Stimulated activated CD8-positive, alpha-beta memory T cell treated with anti-CD3 and anti-CD28 coated beads, Interleukin-15, amount 100 ng/mL, for 1 hour (primary cell): ENCODE data around the gene GAD2.

ENCODE experiments used
- DNase-seq: peaks from one replicate; pipeline ENCODE4 v3.0.0-alpha.2; 2020; ENCODE audit warnings: low read depth

Gene GAD2

DNA sequence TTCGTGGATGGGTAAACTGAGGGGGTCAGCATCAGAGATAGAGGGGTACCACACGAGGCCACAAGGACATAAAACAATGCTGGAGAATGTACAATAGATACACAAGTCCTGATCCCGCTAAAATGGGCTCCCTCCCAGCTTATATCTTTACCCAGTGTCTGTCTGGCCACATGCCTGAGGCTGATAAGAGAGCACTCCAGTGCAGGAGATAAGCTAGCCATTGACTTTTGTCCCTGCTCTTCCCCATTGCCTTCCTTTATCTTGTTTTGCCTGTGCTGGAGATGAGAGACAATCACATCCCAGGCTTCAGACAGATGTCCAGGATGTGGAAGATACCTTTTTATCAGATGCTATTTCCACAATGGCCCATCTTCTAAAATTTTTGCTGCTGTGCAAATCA lies 6.0 kb downstream of the GAD2 start:
- DNase-seq: no peak

DNA sequence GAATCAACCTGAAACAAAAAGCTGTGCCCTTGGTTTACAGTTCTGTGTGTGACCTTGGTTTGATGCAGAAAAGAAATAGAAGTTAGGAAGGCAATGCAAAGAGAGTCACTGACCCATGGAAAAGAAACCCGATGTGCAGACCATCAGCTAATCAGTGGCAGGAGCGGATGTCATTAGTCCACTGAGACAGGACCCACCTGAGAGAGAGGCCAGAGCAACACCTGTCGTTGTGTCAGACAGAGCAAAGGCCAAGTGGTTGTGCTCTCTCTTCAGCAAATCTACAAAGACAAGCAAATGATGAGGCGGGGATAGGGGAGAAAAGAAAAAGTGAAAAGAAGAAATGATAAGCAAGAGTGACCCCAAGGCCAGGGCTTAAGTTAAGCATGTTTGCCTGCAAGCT lies 8.7 kb downstream of the GAD2 start:
- no peak for DNase-seq

DNA sequence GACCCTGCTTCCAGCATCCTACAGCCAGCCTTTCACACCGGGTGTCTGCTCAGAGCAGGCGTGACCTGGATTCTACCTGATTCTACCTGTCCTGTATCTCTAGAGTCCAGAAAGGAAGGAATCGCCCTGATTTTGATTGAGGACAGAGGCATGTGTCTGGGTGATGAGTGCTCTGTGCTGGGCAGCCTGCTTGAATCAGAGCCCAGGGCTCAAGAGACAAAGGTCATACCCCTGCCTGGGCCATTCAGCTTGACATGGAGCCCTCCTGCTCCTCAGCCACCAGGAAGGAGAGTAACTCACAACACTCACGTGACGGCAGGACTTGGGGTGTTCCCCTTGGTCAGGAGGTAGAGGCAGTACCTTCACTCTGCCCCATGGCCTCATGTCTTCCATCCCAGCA lies 11.2 kb downstream of the GAD2 start:
- no peak for DNase-seq

DNA sequence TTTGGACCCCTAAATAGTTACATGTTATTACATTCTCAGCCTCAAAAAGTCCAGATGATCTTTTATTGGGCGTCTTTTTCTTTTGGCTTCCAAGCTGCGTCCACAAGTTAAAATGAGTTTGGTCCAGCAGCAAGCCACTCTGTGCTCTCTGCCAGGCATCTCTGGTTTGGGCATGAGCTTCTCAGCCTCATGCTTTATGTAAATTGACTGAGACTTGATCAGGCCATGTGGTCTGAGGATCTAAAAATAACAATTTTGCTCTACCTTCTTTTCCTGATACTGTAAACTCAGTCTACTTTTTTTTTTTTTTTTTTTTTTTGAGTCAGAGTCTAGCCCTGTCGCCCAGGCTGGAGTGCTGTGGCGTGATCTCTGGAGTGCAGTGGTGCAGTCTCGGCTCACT lies 15.6 kb downstream of the GAD2 start:
- DNase-seq: no peak

GRCh38 chr10:26235761-26236160 lies 19.2 kb downstream of the GAD2 start:
- no peak for DNase-seq

DNA sequence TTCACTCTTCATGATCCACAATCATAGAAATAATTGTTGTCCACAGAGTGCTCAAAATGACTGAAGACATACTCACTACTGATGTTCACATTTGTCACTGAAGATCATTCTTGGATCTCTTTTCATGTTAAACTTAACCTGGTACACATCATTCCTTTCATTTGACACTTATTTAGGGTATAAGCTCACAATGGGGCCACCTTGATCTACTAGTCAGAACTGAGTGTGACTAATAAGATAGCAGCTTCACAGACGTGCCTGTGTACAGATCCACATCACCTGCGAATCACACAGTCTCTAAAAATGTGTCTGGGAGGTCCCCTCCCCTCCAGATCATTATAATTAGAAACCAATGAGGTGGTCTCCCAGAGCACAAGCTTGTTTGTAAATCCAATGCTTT lies 21.8 kb downstream of the GAD2 start:
- no peak for DNase-seq

- DNase-seq: no peak
These were observed 26.3 kb downstream of the GAD2 start for GRCh38 chr10:26242706-26243350.

DNA sequence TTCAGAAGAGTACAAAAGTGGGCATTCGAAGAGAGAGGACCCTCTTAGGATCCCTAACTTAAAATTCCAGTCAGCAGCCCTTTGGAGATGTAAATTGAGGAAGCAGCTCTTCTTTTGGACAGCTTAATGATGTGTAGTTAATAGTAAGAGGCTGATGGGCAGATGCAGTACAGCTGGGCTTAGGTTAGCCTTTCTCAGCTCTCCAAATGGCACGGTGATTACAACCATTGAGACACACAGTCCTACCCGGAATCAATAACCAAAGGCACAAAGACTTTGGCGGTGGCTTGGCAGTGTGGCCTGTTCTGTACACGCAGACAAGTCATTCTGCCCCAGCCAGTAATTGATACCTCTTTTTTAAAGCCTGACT lies 26.8 kb downstream of the GAD2 start:
- no peak for DNase-seq

DNA sequence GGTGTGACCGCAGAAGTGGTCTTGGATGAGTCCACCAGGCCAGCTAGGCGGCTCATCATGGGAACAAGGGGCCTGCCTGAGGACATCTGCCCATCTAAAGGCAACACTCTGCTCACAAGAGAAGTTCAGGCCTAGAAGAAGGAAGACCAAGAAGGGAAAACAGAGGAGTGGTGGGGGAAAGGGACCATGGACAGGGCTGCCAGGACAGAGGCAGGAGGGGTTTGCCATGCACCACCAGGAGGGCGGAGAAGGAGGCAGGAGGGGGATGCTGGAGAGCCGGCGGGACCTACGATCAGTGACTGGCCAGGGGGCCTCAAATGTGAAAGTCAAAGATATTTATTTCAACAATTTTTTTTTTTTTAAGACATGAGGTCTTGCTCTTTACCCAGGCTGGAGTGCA lies 33.1 kb downstream of the GAD2 start:
- no peak for DNase-seq

DNA sequence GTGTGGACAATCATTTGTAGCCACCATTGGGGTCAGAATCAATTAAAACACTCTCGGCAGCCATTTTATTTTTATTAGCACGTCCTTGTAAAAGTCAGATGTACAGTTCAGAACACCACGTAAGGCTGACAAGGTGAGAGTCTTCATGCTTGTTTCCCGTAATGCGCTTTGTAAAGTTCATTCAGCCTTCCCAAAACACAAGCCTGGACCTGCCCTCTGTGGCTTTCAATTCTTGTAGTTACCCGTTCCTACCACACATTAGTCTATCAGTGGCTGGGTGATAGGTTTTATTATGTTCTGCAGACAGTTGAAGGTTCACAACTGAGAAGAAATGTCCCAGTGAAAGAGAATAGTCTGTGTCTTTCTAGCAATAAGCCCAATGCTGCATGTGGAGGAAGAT lies 35.4 kb downstream of the GAD2 start:
- no peak for DNase-seq

DNA sequence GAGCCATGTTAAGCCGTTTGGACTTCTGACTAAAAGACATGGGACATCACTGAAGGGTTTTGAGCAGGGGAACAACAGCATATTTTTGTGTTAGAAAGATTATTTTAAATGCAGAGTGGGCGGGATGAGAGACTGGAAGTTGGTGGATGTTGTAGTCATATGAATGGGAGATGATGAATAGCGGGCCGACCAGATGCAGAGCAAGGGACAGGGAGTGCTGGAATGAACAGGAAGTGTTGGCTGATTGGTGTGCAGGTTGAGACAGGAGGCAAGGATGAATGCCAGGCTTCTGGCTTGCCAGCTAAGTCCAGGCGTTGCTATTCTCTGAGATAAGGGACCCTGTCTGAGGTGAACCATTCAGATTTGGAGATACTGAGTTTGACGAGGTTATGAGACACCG lies 38.0 kb downstream of the GAD2 start:
- no peak for DNase-seq

DNA sequence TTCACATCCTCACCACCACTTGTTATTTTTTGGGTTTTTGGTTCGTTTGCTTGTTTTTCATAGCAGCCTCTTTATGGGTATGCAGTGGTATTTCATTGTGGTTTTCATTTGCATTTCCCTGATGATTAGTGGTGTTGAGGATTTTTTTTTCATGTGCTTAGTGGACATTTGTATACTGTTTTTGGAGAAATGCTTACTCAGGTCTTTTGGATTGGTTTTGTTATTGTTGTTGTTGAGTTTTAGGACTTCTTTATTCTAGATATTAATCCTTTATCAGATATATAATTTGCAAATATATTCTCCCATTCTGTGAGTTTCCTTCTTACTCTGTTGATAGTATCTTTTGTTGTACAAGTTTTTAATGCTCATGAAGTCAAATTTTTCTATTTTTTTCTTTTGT lies 42.8 kb downstream of the GAD2 start:
- no peak for DNase-seq

GRCh38 chr10:26269754-26270153 lies 53.2 kb downstream of the GAD2 start:
- DNase-seq: no peak

- no peak for DNase-seq
These were observed 57.8 kb downstream of the GAD2 start for GRCh38 chr10:26274391-26274790.

DNA sequence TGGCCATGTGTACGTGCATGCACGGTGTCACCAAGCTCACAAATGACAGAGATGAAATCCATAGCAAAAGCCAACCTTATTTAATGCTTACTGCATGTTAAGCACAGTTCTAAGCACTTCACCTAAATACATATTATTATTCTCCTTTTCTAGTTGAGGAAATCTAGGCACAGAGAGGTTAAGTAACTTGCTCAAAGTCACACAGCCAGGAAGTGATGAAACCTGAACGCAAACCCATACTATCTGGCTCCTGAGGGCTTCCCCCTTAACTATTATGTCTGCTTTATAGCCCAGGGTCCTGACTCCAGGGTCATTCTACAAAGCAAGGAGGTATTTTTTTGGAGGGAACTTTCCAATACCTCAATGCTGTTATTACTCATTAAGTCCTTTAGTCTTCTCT lies 61.7 kb downstream of the GAD2 start:
- no peak for DNase-seq

- no peak for DNase-seq
These were observed 73.7 kb downstream of the GAD2 start for GRCh38 chr10:26290236-26290635.

DNA sequence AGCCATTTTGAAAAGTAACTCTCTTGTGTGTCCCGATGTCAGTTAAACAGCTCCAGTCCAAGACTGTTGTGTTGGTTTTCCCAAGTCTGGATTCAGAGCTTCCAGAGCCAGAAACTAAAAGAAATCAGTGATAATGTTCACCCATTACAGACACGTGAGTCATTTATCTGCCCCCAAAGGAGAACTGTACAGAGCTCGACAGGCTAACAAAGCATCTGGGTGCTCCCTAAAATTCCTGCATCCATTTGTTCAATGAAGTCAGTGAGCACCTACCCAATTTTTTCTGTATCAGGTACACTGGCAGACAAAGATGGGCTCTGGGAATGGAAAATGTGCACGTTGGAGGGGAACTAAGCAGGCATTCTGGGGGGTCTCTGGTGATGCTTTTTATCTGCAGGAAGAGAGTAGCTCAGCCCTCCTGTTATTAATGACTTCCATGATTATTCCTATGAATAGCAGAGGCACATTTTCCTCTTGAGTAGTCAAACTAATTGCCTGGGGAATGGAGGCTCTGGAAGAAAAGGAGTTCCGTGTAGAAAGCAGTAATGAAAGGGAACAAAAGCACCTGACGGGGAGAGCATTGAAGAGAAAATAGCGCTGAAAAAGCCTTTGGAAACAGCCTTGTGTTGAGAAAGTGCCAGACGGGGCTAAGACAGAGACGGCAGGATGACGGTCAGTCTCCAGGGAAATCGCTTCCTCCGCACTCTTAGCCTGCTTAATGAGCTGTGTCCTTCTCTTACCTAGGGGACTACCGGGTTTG lies 75.3 kb downstream of the GAD2 start:
- DNase-seq: no peak

DNA sequence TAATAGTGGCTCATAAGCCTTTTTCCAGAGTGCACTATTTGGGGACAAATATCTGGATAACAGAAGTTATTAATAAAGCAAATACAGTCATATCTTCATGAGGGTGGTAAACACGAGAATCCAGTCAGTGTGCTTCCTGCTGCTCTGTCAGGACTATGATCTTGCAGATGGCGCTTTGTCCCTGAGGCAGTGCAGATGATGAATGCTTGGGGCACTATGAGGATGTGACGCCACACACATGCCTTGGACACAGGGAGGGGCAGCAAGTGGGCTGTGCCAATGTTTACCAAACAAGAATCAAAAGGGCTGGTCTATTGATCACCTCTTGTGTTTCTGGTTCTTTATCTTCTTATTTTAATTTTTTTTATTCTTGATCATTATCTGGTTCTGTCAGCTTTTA lies 79.8 kb downstream of the GAD2 start:
- DNase-seq: no peak

- DNase-seq: no peak
These were observed 83.4 kb downstream of the GAD2 start for GRCh38 chr10:26300001-26300400.

DNA sequence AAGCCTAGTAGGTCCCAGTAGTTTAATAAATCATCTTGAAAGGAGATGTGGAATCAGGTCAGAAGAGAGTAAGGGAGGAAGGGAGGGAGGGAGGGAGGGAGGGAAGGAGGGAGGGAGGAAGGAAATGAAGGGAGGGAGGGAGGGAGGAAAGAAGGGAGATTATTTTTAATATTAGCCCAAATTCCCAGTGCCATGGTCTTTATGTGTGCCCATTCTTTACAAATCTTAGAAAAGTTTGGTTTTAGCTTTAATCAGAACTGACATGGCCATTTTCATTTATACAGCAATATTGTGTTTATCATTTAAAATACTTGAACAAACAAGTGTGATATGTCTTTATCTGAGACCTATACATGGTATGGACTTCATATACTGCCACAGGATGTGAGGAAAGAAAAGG lies 86.8 kb downstream of the GAD2 start:
- DNase-seq: no peak

DNA sequence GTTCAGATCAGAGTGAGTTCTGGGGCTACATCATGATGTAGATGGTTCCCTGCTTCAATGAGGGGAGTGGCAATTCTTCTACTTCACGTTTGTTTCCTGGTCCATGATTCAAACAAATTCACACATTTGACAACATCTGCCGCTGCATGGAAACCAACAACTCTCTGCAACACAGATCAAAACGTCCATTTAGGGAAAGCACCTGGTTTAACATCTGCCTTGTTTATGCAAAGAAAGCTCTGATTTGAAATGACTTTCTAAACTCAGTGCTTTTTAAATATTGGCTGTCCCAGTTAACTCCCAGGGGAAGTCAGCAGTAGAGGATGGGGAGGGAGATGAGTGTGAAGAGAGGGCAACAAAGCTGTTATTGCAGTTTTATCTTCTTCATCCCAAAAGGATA lies 93.8 kb downstream of the GAD2 start:
- DNase-seq: no peak

DNA sequence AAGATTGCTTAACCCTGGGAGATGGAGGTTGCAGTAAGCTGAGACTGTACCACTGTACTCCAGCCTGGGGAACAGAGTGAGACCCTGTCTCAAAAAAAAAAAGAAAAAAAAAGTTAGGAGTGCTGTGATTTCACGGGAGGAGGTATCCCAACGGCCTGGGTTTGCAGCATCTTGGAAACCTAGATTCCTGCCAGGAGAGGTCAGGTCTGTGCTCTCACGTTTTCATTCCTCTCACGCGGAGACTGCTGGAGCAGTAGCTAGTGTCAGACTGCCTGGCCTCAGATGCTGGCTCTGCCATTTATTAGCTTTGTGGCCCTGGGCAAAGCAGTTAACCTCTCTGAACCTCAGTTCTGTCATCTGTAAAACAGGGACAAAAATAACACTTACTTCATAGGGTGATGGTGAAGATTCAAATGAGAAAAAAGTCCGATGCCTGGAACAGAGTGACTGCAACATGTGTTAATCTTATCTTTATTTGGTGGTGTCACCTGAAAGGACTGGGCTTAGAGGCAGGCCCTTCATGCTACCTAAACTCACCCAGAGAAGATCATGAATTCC lies 94.9 kb downstream of the GAD2 start:
- DNase-seq: no peak

GRCh38 chr10:26314265-26315013 lies 97.9 kb downstream of the GAD2 start:
- DNase-seq: no peak
